HepG2 (cell line): ENCODE results near the gene IMMP1L.

Experiments
- RAD21 ChIP-seq: fragments of 450-650 bp; formaldehyde crosslinking; IDR thresholded peaks from 2 replicates; pipeline ENCODE4 v1.5.0; 2020; ENCODE audit warnings: mild to moderate bottlenecking
- RFX1 ChIP-seq: fragments of 450-650 bp; IDR thresholded peaks from 2 replicates; pipeline ENCODE4 v1.6.1; 2017

GRCh38 chr11:31383116-31383515, 126.3 kb downstream of the IMMP1L start:
- no peak for TF ChIP-seq RAD21
- no peak for TF ChIP-seq RFX1
